Ovary (tissue), 9 donors: ENCODE data around the gene BORCS6. TPM values are rescaled to one million over a fixed set of nuclear protein-coding genes. Genes with fewer than 3 reads are reported as not detected.

Experiments used
- DNase-seq, 5 donors: peaks; one replicate each; pipeline ENCODE4 v3.0.0-alpha.2; 2019 to 2020
- H3K27ac ChIP-seq, 2 donors: fragments of 200-600 bp; one replicate each; pipeline versions ENCODE4 v1.5.1 to v1.8.0; 2019 to 2022
- H3K27me3 ChIP-seq: fragments of 200-600 bp; one replicate; pipeline ENCODE4 v1.8.0; 2022
- H3K36me3 ChIP-seq: fragments of 200-600 bp; sonication (generic); one replicate; pipeline ENCODE4 v1.5.1; 2019
- H3K4me1 ChIP-seq: one replicate; pipeline ENCODE4 v1.8.1; 2013; ENCODE audit warnings: mild to moderate bottlenecking, moderate library complexity; ENCODE audit not compliant: insufficient read depth
- H3K4me3 ChIP-seq: fragments of 200-600 bp; sonication (generic); one replicate; pipeline ENCODE4 v1.5.1; 2017
- H3K9me3 ChIP-seq, 2 donors: fragments of 200-600 bp in 1 of 2; sonication (generic) in 1 of 2; one replicate each; pipeline versions ENCODE4 v1.5.1 to v1.8.1; 2013 to 2019; ENCODE audit warnings: mild to moderate bottlenecking in 1 of 2, moderate library complexity in 1 of 2
- EP300 ChIP-seq: sonication (generic); formaldehyde crosslinking; IDR thresholded peaks from one replicate; pipeline ENCODE4 v1.6.1; 2017; ENCODE audit warnings: antibody characterized with exemption
- POLR2A ChIP-seq: fragments of 450-650 bp; IDR thresholded peaks from one replicate; pipeline ENCODE4 v1.6.1; 2017; ENCODE audit warnings: antibody characterized with exemption, mild to moderate bottlenecking, moderate library complexity
- WGBS, 3 donors: extraction: QIAGEN DNeasy Blood & Tissue Kit in 1 of 3; methylation state at CpG; one replicate each; pipeline versions ENCODE4 v1.1.5 to v1.1.7; 2013 to 2017; 5-methylcytosine and 5-hydroxymethylcytosine counted together
- intact Hi-C, 4 donors: fragments of 100-400 bp; cut with DNase I; formaldehyde crosslinking; loops; one replicate each; pipeline versions ENCODE4 v1.11.0 to v1.15.1; 2022 to 2023
- microRNA counts: library from miRNA; unstranded; fragments of <30 nt; microRNA quantifications from one replicate; lab custom pipeline; 2016
- microRNA-seq, 3 donors: library from miRNA; unstranded; fragments of <30 nt; microRNA quantifications; one replicate each; pipeline versions ENCODE4 to v1.2.0, GENCODE V29; 2019 to 2020
- polyA plus RNA-seq, 2 donors: library from polyadenylated mRNA; stranded (reverse); fragments of 200-250 nt in 1 of 2; fragments of 350-450 nt in 1 of 2; fragmentation: Illumina TruSeq in 1 of 2; extraction: RNeasy Lipid Tissue Mini Kit (QIAGEN cat#74804) in 1 of 2; gene quantifications; one replicate each; pipeline ENCODE4 v1.2.3, GENCODE V29; 2013 to 2014
- total RNA-seq, 7 donors: library from RNA; depleted of rRNA in 2 of 7; stranded (reverse); fragments of >200 nt in 2 of 7; fragmentation: NEBNext Ultra II Directional in 3 of 7; extraction: Animal tissue kit (Norgen Biotek cat#: 25700) in 3 of 7; gene quantifications; one replicate each; pipeline versions ENCODE4 v1.1.0 to v1.2.4, GENCODE V29; 2016 to 2023
- TF ChIP-seq, protein P1 (sequence below), 3 donors: fragments of 450-650 bp in 2 of 3; fragments of 200-600 bp in 1 of 3; IDR thresholded peaks; one replicate each; pipeline versions ENCODE4 v1.5.1 to v1.8.0; 2016 to 2022; ENCODE audit warnings: antibody characterized with exemption in 3 of 3, mild to moderate bottlenecking in 1 of 3
- donor health status: DM: no; HTN: no; CAD: no; lungs with moderate emphysema.
- donor health status: DM: no; HTN: no; CAD: no.
- donor health status: Bipolar disorder and iron deficiency.
- donor health status: DM: yes; HTN: yes; CAD: no.
- donor health status: DM: no; HTN: no; CAD: no.
- donor health status: DM: yes; HTN: yes; CAD: no.

Gene BORCS6
- total and polyA plus RNA-seq, 9 donors = 1.3 to 7.2 (median 6.7) TPM

DNA sequence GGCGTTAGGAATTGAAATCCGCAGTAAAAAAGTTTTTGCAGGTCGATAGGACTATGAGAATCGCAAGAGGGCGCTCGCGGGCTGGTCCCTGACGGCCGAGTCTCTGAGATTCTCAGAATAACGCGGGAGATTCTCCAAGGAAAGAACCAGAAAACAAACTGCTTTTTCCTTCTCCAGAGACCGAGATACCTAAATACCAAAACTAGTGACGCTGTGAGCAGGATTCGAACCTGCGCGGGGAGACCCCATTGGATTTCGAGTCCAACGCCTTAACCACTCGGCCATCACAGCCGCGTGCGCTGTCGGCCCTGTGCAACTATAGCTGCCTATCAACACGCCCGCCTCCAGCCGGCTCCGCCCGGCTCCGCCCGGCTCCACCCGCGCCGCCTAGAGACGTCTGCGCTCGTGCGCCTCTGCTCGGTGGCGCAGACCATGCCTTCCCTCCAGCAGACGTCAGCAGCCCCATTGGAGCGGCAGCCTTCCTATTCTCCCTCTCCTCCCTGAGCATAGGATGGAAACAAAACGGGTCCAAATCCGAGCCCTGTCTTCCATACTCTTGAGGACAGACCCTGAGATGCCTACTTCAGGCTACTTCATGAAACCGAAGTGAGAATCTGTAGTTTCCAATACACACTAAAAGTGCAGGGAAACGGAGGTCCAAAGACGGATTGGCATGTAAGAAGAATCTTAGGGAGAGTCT, 51.2 kb downstream of the BORCS6 start:
- no peaks in the 10 kb centered on the region for H3K36me3 ChIP-seq
- 1% methylated on average over 46 of the region's 46 CpGs for WGBS, 3 donors
- DNase-seq = peak; percentile 93 to 98 (median 96)
- intact Hi-C loops = loop anchor here in 2 of 4 donors (2.0 to 5.0 kb wide), 3 partner anchors 22 to 153 kb away; no protein-coding TSS in a partner anchor
- H3K9me3 ChIP-seq = no peaks in the 10 kb centered on the region
- TF ChIP-seq POLR2A = peak; percentile 38
- no peak for TF ChIP-seq EP300
- TF ChIP-seq, protein P1, sequence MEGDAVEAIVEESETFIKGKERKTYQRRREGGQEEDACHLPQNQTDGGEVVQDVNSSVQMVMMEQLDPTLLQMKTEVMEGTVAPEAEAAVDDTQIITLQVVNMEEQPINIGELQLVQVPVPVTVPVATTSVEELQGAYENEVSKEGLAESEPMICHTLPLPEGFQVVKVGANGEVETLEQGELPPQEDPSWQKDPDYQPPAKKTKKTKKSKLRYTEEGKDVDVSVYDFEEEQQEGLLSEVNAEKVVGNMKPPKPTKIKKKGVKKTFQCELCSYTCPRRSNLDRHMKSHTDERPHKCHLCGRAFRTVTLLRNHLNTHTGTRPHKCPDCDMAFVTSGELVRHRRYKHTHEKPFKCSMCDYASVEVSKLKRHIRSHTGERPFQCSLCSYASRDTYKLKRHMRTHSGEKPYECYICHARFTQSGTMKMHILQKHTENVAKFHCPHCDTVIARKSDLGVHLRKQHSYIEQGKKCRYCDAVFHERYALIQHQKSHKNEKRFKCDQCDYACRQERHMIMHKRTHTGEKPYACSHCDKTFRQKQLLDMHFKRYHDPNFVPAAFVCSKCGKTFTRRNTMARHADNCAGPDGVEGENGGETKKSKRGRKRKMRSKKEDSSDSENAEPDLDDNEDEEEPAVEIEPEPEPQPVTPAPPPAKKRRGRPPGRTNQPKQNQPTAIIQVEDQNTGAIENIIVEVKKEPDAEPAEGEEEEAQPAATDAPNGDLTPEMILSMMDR (IDR thresholded peaks at IDR 0.05) = peak; percentile 90 to 96 (median 95)
- peak overlapping the region; percentile 0 for H3K4me3 ChIP-seq
- H3K27me3 ChIP-seq = no peaks in the 10 kb centered on the region
- H3K27ac ChIP-seq = peak overlapping the region; percentile 49 to 84
- H3K4me1 ChIP-seq = no peaks in the 10 kb centered on the region

GRCh38 chr17:8138374-8138671, 51.7 kb downstream of the BORCS6 start:
- TF ChIP-seq EP300 (no peak), POLR2A (no peak)
- TF ChIP-seq, protein P1 (IDR thresholded peaks at IDR 0.05) = no peak

More at GRCh38 chr17:8138374-8138671, 51.7 kb downstream of the BORCS6 start:
- Histone ChIP-seq H3K4me3 (peak overlapping the region; percentile 0), H3K27ac (peak overlapping the region; percentile 42 to 84), H3K4me1 (no peaks in the 10 kb centered on the region), H3K36me3 (no peaks in the 10 kb centered on the region), H3K27me3 (no peaks in the 10 kb centered on the region), H3K9me3 (no peaks in the 10 kb centered on the region)
- WGBS, 3 donors = 1 to 2% (median 1%) methylated on average over 7 of the region's 7 CpGs
- no peak for DNase-seq
- intact Hi-C loops = loop anchor here in 2 of 4 donors (2.0 to 5.0 kb wide), 3 partner anchors 22 to 154 kb away; no protein-coding TSS in a partner anchor

MicroRNA genes within 50 kb of the gene (microRNA counts, 767-probe panel; counts per million panel counts)
- 530 counts per million, percentile 78 among the panel's probes with 10 or more counts for microRNA hsa-miR-4521 (lab: Ali Mortazavi, UCI)

Small RNAs within 50 kb of the gene (microRNA-seq; reads per million reads assigned to microRNA genes)
- gene MIR4521 = 0 to 0.95 (median 0.18) reads per million in 3 donors
- gene MIR6883 = 0.36 to 0.75 (median 0.47) reads per million in 3 donors

Other genes starting within 250 kb of the BORCS6 start
- gene GUCY2D, start 187.6 kb downstream of the BORCS6 start, total RNA-seq = under 1 TPM in 2 of 7 donors, not detected in 5; 0.05 to 0.42 TPM
- gene GUCY2D, start 187.6 kb downstream of the BORCS6 start, polyA plus RNA-seq = under 1 TPM in 1 of 2 donors, not detected in 1; 0.10 TPM
- gene ALOX15B, start 151.1 kb downstream of the BORCS6 start, total RNA-seq = 10 to 100 TPM in 1 of 7 donors, 1 to 10 TPM in 1, under 1 TPM in 4, not detected in 1; 0.23 to 14.9 (median 0.78) TPM
- under 1 TPM; 0.25 to 0.88 TPM for gene ALOX15B, start 151.1 kb downstream of the BORCS6 start, polyA plus RNA-seq
- gene ALOX12B, start 102.5 kb downstream of the BORCS6 start, total RNA-seq = under 1 TPM in 1 of 7 donors, not detected in 6; 0.70 TPM
- not detected for gene ALOX12B, start 102.5 kb downstream of the BORCS6 start, polyA plus RNA-seq
- not detected for gene ALOXE3, start 71.7 kb downstream of the BORCS6 start, total RNA-seq
- gene ALOXE3, start 71.7 kb downstream of the BORCS6 start, polyA plus RNA-seq = under 1 TPM in 1 of 2 donors, not detected in 1; 0.07 TPM
- under 1 TPM in 6 of 7 donors, not detected in 1; 0.11 to 0.97 (median 0.81) TPM for gene HES7, start 66.1 kb downstream of the BORCS6 start, total RNA-seq
- under 1 TPM in 1 of 2 donors, not detected in 1; 0.25 TPM for gene HES7, start 66.1 kb downstream of the BORCS6 start, polyA plus RNA-seq
- 100 to 1,000 TPM in 6 of 7 donors, 10 to 100 TPM in 1; 74.9 to 394 (median 165) TPM for gene PER1, start 37.8 kb downstream of the BORCS6 start, total RNA-seq
- 100 to 1,000 TPM in 1 of 2 donors, 10 to 100 TPM in 1; 12.8 to 164 TPM for gene PER1, start 37.8 kb downstream of the BORCS6 start, polyA plus RNA-seq
- gene VAMP2, start 27.2 kb downstream of the BORCS6 start, total RNA-seq = 100 to 1,000 TPM in 4 of 7 donors, 10 to 100 TPM in 3; 35.5 to 147 (median 118) TPM
- 100 to 1,000 TPM in 1 of 2 donors, 10 to 100 TPM in 1; 99.2 to 233 TPM for gene VAMP2, start 27.2 kb downstream of the BORCS6 start, polyA plus RNA-seq
- 10 to 100 TPM in 5 of 7 donors, 1 to 10 TPM in 2; 7.5 to 57.6 (median 16.1) TPM for gene TMEM107, start 13.8 kb downstream of the BORCS6 start, total RNA-seq
- gene TMEM107, start 13.8 kb downstream of the BORCS6 start, polyA plus RNA-seq = 10 to 100 TPM in 1 of 2 donors, 1 to 10 TPM in 1; 8.2 to 10.3 TPM
- 1 to 10 TPM in 2 of 7 donors, under 1 TPM in 2, not detected in 3; 0.80 to 1.7 (median 1.1) TPM for gene AURKB, start 20.4 kb upstream of the BORCS6 start, total RNA-seq
- gene AURKB, start 20.4 kb upstream of the BORCS6 start, polyA plus RNA-seq = 1 to 10 TPM in 1 of 2 donors, under 1 TPM in 1; 0.68 to 1.5 TPM
- 10 to 100 TPM; 28.3 to 60.0 (median 48.7) TPM for gene CTC1, start 57.9 kb upstream of the BORCS6 start, total RNA-seq
- gene CTC1, start 57.9 kb upstream of the BORCS6 start, polyA plus RNA-seq = 10 to 100 TPM; 18.4 to 33.4 TPM
- 10 to 100 TPM in 6 of 7 donors, 1 to 10 TPM in 1; 6.6 to 69.9 (median 35.3) TPM for gene PFAS, start 59.1 kb upstream of the BORCS6 start, total RNA-seq
- gene PFAS, start 59.1 kb upstream of the BORCS6 start, polyA plus RNA-seq = 10 to 100 TPM in 1 of 2 donors, 1 to 10 TPM in 1; 8.4 to 11.0 TPM
- gene RANGRF, start 98.5 kb upstream of the BORCS6 start, total RNA-seq = 10 to 100 TPM; 14.5 to 37.8 (median 28.0) TPM
- gene RANGRF, start 98.5 kb upstream of the BORCS6 start, polyA plus RNA-seq = 10 to 100 TPM; 30.1 to 48.3 TPM
- gene SLC25A35, start 105.2 kb upstream of the BORCS6 start, total RNA-seq = 1 to 10 TPM in 6 of 7 donors, under 1 TPM in 1; 0.72 to 6.4 (median 1.8) TPM
- 1 to 10 TPM; 2.5 to 3.6 TPM for gene SLC25A35, start 105.2 kb upstream of the BORCS6 start, polyA plus RNA-seq
- gene ARHGEF15, start 120.1 kb upstream of the BORCS6 start, total RNA-seq = 10 to 100 TPM in 1 of 7 donors, 1 to 10 TPM in 6; 1.7 to 11.3 (median 3.6) TPM
- 1 to 10 TPM; 4.9 to 9.8 TPM for gene ARHGEF15, start 120.1 kb upstream of the BORCS6 start, polyA plus RNA-seq
- gene ODF4, start 149.7 kb upstream of the BORCS6 start, total RNA-seq = not detected
- not detected for gene ODF4, start 149.7 kb upstream of the BORCS6 start, polyA plus RNA-seq
- over 10,000 TPM in 1 of 7 donors, 1,000 to 10,000 TPM in 6; 2,824 to 11,226 (median 3,297) TPM for gene RPL26, start 193.0 kb upstream of the BORCS6 start, total RNA-seq
- 1,000 to 10,000 TPM; 5,564 to 8,248 TPM for gene RPL26, start 193.0 kb upstream of the BORCS6 start, polyA plus RNA-seq
- gene RNF222, start 207.6 kb upstream of the BORCS6 start, total RNA-seq = not detected
- not detected for gene RNF222, start 207.6 kb upstream of the BORCS6 start, polyA plus RNA-seq
- 10 to 100 TPM; 57.1 to 86.5 (median 63.2) TPM for gene NDEL1, start 245.7 kb upstream of the BORCS6 start, total RNA-seq
- 10 to 100 TPM; 36.7 to 71.3 TPM for gene NDEL1, start 245.7 kb upstream of the BORCS6 start, polyA plus RNA-seq